GM13977 (cell line): ENCODE measurements around the gene OTOS.

Experiments used
- DNase-seq: peaks from one replicate; pipeline ENCODE4 v3.0.0; 2012; ENCODE audit warnings: low spot score
- CTCF ChIP-seq: IDR thresholded peaks from 2 replicates; pipeline ENCODE4 v1.5.1; 2012; ENCODE audit warnings: mild to moderate bottlenecking, control low read depth; ENCODE audit not compliant: insufficient read depth; ENCODE audit errors: extremely low read depth, missing control alignments
- in situ Hi-C: fragments of 300-500 bp; cut with MboI; formaldehyde crosslinking; loops from one replicate; pipeline ENCODE4 v1.12.0; 2022; ENCODE audit warnings: low sequenced_read_pairs, low pct_unique_long_range_greater_than_20kb, mixed read lengths, inconsistent platforms; ENCODE audit not compliant: unreplicated experiment

Gene OTOS

GRCh38 chr2:240129731-240130392 lies 10.6 kb downstream of the OTOS start:
- no peak for TF ChIP-seq CTCF
- in situ Hi-C loops, result no loop called here
- no peak for DNase-seq

- TF ChIP-seq CTCF, result no peak
- in situ Hi-C loops, result no loop called here
- no peak for DNase-seq
These were observed 11.1 kb downstream of the OTOS start for GRCh38 chr2:240129311-240129710.

- TF ChIP-seq CTCF, result no peak
- in situ Hi-C loops, result no loop called here
- no peak for DNase-seq
These were observed 11.8 kb downstream of the OTOS start for GRCh38 chr2:240128608-240129145.

DNA sequence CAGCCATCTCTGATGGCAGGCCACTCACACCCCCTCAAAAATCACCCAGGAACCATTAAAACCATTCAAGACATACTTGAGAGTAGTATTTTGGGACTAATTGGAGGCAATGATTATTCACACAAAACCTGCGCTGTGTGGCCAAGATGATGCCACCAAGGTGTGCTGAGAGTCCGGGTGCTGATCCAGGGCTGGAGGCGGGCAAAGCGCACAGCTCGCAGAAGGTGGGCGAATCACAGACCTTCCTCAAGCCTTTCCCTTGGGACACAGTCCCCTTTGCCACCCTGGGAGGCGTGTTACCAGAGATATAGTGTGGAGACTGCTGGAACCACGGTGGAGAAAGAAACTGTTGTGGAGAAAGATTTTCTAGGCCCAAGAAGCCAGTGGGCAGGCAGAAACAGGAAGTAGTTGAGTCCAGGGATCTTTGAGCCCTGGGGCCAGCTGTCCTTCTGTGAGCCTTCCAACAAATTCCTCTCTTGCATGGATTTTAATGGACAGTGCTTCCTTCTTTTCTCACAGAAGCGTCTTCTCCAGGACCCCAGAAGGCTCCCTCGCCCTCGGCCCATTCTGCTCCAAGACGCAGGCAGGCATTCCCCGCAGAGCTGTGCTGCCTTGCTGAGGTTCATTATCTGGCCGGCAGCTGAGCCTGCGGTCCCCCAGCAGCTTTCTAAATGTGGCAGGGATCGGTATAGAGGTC lies 12.4 kb downstream of the OTOS start:
- in situ Hi-C loops, result no loop called here
- TF ChIP-seq CTCF, result no peak
- no peak for DNase-seq

DNA sequence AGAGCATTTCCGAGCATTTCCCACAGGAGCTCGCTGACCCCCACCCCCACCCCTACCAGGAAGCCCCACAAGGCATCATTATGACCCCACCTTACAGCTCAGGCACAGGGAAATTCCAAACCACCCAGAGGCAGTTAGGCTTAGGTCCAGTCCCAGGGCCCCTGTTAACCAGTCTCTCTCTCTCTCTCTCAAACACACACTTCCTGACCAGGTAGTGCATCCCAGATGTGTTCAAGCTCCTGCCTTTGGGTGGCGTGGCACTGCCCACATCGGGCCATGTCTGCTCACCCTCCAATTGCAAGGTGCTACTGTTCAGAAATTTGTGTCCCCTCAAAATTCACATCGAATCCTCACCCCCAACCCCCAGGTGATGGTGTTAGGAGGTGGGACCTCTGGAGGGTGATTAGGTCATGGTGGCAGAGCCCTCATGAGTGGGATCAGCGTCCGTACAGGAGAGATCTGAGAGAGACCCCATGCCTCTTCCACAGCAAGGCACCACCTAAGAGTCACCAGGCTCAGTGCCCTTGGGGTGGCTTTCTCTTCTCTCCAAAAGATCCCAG lies 13.2 kb downstream of the OTOS start:
- in situ Hi-C loops, result no loop called here
- TF ChIP-seq CTCF, result no peak
- no peak for DNase-seq

- DNase-seq, result no peak
- TF ChIP-seq CTCF, result no peak
- in situ Hi-C loops, result no loop called here
These were observed 13.7 kb downstream of the OTOS start for GRCh38 chr2:240126731-240127130.
